GM12878 (cell line): ENCODE results near the gene SHROOM2. TPM values are rescaled to one million over a fixed set of nuclear protein-coding genes. Genes with fewer than 3 reads are reported as not detected.

Experiments
- ATAC-seq: fragments of 200-7000 bp; cut with Tn5 transposase; 3 replicates; pipeline ENCODE4 v1.9.1; 2020; ENCODE audit warnings: mild to moderate bottlenecking, moderate library complexity
- BruUV-seq: library from RNA; stranded (reverse); fragments of 400-500 nt; replicated peaks from 2 replicates; lab custom pipeline; 2021; lab: Mats Ljungman, UMichigan
- CTCF ChIA-PET: fragments of 300-600 bp; sonication (Branson Sonifier 250); formaldehyde crosslinking; extraction: SDS; loops from one replicate; lab custom pipeline; 2021; ENCODE audit warnings: inconsistent platforms; lab: Yijun Ruan, JAX
- POLR2A ChIA-PET: fragments of 350-600 bp; formaldehyde crosslinking; extraction: SDS; loops from one replicate; lab custom pipeline; 2021; ENCODE audit warnings: inconsistent platforms; lab: Charles Lee
- RAD21 ChIA-PET: fragments of 300-600 bp; sonication (Branson Sonifier 250); formaldehyde crosslinking; loops from one replicate; lab custom pipeline; 2023; ENCODE audit warnings: antibody characterized with exemption; ENCODE audit not compliant: unreplicated experiment; lab: Charles Lee
- SMC1A ChIA-PET: fragments of 300-600 bp; sonication (Branson Sonifier 250); formaldehyde crosslinking; loops from one replicate; lab custom pipeline; 2023; ENCODE audit not compliant: unreplicated experiment, uncharacterized antibody; lab: Charles Lee
- DNase-seq: peaks from one replicate; pipeline ENCODE4 v3.0.0-alpha.2; 2011; ENCODE audit warnings: low read depth, low spot score
- FAIRE-seq: peaks from 3 replicates; lab custom pipeline; 2011; peaks lifted over from hg19 to GRCh38; lab: Jason Lieb, UNC
- H2AFZ ChIP-seq: 2 replicates; pipeline ENCODE4 v1.6.0; 2011; ENCODE audit warnings: low read depth, low read length, control low read depth; ENCODE audit not compliant: control insufficient read depth
- H3K27ac ChIP-seq: 2 replicates; pipeline ENCODE4 v1.5.1; 2011; ENCODE audit warnings: control low read depth; ENCODE audit not compliant: control insufficient read depth, insufficient read depth
- H3K27me3 ChIP-seq, 2 experiments: replicated peaks in 1 of 2; 2 replicates each; pipeline versions ENCODE4 v1.6.0 to v1.6.1; 2011; ENCODE audit warnings: low read length in 1 of 2; ENCODE audit not compliant: control insufficient read depth in 2 of 2, insufficient read depth in 2 of 2
- H3K36me3 ChIP-seq, 2 experiments: 2 replicates each; pipeline ENCODE4 v1.5.1; 2011; ENCODE audit warnings: low read length in 1 of 2; ENCODE audit not compliant: control insufficient read depth in 2 of 2, insufficient read depth in 2 of 2
- H3K4me1 ChIP-seq: 2 replicates; pipeline ENCODE4 v1.6.1; 2011; ENCODE audit warnings: mild to moderate bottlenecking, low read length, moderate library complexity, mixed read lengths; ENCODE audit not compliant: control insufficient read depth, insufficient read depth
- H3K4me2 ChIP-seq: 2 replicates; pipeline ENCODE4 v1.6.0; 2011; ENCODE audit warnings: control low read depth; ENCODE audit not compliant: control insufficient read depth, insufficient read depth
- H3K4me3 ChIP-seq: fragments of 200-600 bp; sonication (generic); 2 replicates; pipeline ENCODE4 v1.5.1; 2016
- H3K79me2 ChIP-seq: 2 replicates; pipeline ENCODE4 v1.6.0; 2011; ENCODE audit warnings: low read length; ENCODE audit not compliant: control insufficient read depth, insufficient read depth
- H3K9ac ChIP-seq: 2 replicates; pipeline ENCODE4 v1.8.0; 2011; ENCODE audit warnings: low read length, control low read depth, mixed read lengths; ENCODE audit not compliant: control insufficient read depth, insufficient read depth
- H3K9me3 ChIP-seq: replicated peaks from 3 replicates; pipeline ENCODE4 v1.5.1; 2011; ENCODE audit warnings: mild to moderate bottlenecking, low read length; ENCODE audit not compliant: control insufficient read depth, insufficient read depth
- H4K20me1 ChIP-seq: 2 replicates; pipeline ENCODE4 v1.6.0; 2011; ENCODE audit not compliant: control insufficient read depth, insufficient read depth
- BCL11A ChIP-seq: IDR thresholded peaks from 2 replicates; pipeline ENCODE4 v1.6.1; 2011; ENCODE audit warnings: low read depth, low read length
- FOXK2 ChIP-seq: fragments of 450-650 bp; IDR thresholded peaks from 2 replicates; pipeline ENCODE4 v1.6.1; 2017; ENCODE audit warnings: mild to moderate bottlenecking, moderate library complexity
- LARP7 ChIP-seq: fragments of 450-650 bp; IDR thresholded peaks from 2 replicates; pipeline ENCODE4 v1.6.1; 2017; ENCODE audit warnings: mild to moderate bottlenecking
- RBBP5 ChIP-seq: fragments of 200-600 bp; sonication (generic); conservative IDR thresholded peaks from 2 replicates; pipeline ENCODE4 v1.6.1; 2016
- RUNX3 ChIP-seq: IDR thresholded peaks from 2 replicates; pipeline ENCODE4 v1.6.1; 2012; ENCODE audit warnings: low read length, inconsistent platforms
- WGBS: methylation state at CpG from one replicate; pipeline ENCODE4 v1.1.6; 2016; ENCODE audit warnings: low lambda C conversion rate; ENCODE audit not compliant: insufficient replicate concordance, insufficient coverage; ENCODE audit errors: missing lambda C conversion rate; 5-methylcytosine and 5-hydroxymethylcytosine counted together
- in situ Hi-C: fragments of 300-500 bp; cut with MboI; formaldehyde crosslinking; loops from 9 replicates; pipeline ENCODE4 v1.14.3; 2018; ENCODE audit warnings: mixed read lengths
- intact Hi-C: fragments of 100-400 bp; cut with micrococcal nuclease; formaldehyde crosslinking; loops from one replicate; pipeline ENCODE4 v1.14.2; 2022; ENCODE audit not compliant: unreplicated experiment
- polyA plus RNA-seq, 11 experiments: library from polyadenylated mRNA; depleted of rRNA in 4 of 11; unstranded in 6 of 11; stranded (reverse) in 5 of 11; fragments of >200 nt; fragmentation: Nextera tagmentation in 4 of 11; fragmentation: Illumina TruSeq in 1 of 11; extraction: Ambion mirVana in 4 of 11; extraction: Trizol in 1 of 11; gene quantifications; 1 replicate in 1 of 11; 2 replicates in 10 of 11; pipeline versions ENCODE4 v1.2.1 to v1.2.3, GENCODE V29; 2011 to 2016; ENCODE audit warnings: inconsistent platforms in 2 of 11, missing spikeins in 2 of 11, low read depth in 1 of 11
- total RNA-seq, 4 experiments: library from RNA; depleted of rRNA in 3 of 4; stranded (reverse); fragments of >200 nt in 3 of 4; fragmentation: Illumina TruSeq in 1 of 4; extraction: Trizol in 1 of 4; gene quantifications; 2 replicates each; pipeline versions ENCODE4 v1.2.1 to v1.2.3, GENCODE V29; 2013 to 2021
- TF ChIP-seq, protein P1 (sequence below): IDR thresholded peaks from 2 replicates; pipeline ENCODE4 v1.6.1; 2012; ENCODE audit warnings: low read depth, low read length, improper control_type of control experiment
- TF ChIP-seq, protein P2 (sequence below): fragments of 450-650 bp; formaldehyde crosslinking; IDR thresholded peaks from 2 replicates; pipeline ENCODE4 v1.4.0; 2020; ENCODE audit warnings: mild to moderate bottlenecking, moderate library complexity

SHROOM2 gene
- total and polyA plus RNA-seq, 10 of the 15 experiments (the other 5 are each of a cell fraction or from before 2014, with no cell fraction given): under 0.01 to 0.15 (median 0.09) TPM; not detected in 2

DNA sequence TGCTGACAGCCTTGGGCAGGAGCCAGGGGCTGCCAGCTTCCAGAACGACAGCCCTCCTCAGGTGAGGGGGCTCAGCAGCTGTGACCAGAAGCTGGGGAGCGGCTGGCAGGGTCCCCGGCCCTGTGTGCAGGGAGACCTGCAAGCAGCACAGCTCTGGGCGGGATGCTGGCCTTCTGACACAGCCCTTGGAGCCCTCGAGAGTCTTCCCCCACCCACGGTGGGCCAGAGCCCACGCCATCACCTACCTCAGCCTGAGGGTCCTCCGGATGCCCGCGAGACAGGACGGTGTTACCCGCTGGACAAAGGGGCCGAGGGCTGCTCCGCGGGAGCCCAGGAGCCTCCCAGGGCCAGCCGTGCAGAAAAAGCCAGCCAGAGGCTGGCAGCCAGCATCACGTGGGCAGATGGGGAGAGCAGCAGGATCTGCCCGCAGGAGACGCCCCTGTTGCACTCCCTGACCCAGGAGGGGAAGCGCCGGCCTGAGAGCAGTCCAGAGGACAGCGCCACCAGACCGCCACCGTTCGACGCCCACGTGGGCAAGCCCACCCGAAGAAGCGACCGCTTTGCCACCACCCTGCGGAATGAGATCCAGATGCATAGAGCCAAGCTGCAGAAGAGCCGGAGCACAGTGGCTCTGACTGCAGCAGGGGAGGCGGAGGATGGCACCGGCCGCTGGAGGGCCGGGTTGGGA lies 109.1 kb downstream of the SHROOM2 start:
- no peak overlapping the region for H3K4me2 ChIP-seq
- H3K4me1 ChIP-seq: no peaks in the 10 kb centered on the region
- SMC1A ChIA-PET: no interaction called here
- no peaks in the 10 kb centered on the region for H3K27me3 ChIP-seq
- POLR2A ChIA-PET: no interaction called here
- FAIRE-seq (no peak), ATAC-seq (no peak), DNase-seq (no peak)
- H3K4me3 ChIP-seq: no peak overlapping the region
- in situ Hi-C loops (no loop called here), intact Hi-C loops (no loop called here)
- RAD21 ChIA-PET: no interaction called here
- no peaks in the 10 kb centered on the region for H3K79me2 ChIP-seq
- H3K36me3 ChIP-seq: no peaks in the 10 kb centered on the region
- H3K9me3 ChIP-seq: no peaks in the 10 kb centered on the region; the same call in 2 of the 3 replicates
- H3K9ac ChIP-seq: no peak overlapping the region
- BruUV-seq: no TSS peak
- no peak overlapping the region for H2AFZ ChIP-seq
- no peaks in the 10 kb centered on the region for H4K20me1 ChIP-seq
- TF ChIP-seq, protein P1, sequence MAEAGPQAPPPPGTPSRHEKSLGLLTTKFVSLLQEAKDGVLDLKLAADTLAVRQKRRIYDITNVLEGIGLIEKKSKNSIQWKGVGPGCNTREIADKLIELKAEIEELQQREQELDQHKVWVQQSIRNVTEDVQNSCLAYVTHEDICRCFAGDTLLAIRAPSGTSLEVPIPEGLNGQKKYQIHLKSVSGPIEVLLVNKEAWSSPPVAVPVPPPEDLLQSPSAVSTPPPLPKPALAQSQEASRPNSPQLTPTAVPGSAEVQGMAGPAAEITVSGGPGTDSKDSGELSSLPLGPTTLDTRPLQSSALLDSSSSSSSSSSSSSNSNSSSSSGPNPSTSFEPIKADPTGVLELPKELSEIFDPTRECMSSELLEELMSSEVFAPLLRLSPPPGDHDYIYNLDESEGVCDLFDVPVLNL: no peak
- TF ChIP-seq, protein P2, sequence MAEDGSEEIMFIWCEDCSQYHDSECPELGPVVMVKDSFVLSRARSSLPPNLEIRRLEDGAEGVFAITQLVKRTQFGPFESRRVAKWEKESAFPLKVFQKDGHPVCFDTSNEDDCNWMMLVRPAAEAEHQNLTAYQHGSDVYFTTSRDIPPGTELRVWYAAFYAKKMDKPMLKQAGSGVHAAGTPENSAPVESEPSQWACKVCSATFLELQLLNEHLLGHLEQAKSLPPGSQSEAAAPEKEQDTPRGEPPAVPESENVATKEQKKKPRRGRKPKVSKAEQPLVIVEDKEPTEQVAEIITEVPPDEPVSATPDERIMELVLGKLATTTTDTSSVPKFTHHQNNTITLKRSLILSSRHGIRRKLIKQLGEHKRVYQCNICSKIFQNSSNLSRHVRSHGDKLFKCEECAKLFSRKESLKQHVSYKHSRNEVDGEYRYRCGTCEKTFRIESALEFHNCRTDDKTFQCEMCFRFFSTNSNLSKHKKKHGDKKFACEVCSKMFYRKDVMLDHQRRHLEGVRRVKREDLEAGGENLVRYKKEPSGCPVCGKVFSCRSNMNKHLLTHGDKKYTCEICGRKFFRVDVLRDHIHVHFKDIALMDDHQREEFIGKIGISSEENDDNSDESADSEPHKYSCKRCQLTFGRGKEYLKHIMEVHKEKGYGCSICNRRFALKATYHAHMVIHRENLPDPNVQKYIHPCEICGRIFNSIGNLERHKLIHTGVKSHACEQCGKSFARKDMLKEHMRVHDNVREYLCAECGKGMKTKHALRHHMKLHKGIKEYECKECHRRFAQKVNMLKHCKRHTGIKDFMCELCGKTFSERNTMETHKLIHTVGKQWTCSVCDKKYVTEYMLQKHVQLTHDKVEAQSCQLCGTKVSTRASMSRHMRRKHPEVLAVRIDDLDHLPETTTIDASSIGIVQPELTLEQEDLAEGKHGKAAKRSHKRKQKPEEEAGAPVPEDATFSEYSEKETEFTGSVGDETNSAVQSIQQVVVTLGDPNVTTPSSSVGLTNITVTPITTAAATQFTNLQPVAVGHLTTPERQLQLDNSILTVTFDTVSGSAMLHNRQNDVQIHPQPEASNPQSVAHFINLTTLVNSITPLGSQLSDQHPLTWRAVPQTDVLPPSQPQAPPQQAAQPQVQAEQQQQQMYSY (CRISPR knock-in tag): no peak
- TF ChIP-seq LARP7 (no peak), BCL11A (no peak), RBBP5 (no peak), FOXK2 (no peak), RUNX3 (no peak)
- no peak overlapping the region for H3K27ac ChIP-seq
- CTCF ChIA-PET: no interaction called here
- 71% methylated on average over 36 of the region's 36 CpGs for WGBS
